Measurements from ENCODE around the gene ALS2. TPM values are rescaled to one million over a fixed set of nuclear protein-coding genes. Genes with fewer than 3 reads are reported as not detected.
"Not testable (repeated sequence)": the region's sequence is repeated elsewhere in the genome, so short reads cannot be mapped to it uniquely, and the experiment has no call there.

The ALS2 gene
- total RNA-seq, 1 experiment from 2014 or later, result 39.2 TPM

DNA sequence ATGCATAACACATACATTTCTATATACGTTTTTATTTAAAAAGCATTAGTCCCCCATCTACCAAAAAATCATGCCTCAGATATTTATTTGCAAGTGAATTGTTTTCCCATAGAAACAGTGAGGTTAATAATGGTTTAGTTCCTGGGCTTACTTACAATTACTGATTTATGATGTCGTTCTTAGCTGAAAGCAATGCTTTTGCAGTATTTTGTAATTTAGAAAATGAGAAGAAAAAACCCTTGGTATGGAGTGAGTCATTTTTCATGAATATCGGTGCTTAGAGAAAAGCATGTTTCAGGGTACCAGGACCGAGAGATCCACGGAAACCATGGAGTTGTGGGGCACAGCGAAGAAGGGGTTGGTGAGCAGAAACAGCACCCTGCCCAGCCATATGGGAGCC lies 13.6 kb upstream of the ALS2 start:
- no peak for DNase-seq (ENCODE audit: low spot score)

- DNase-seq (ENCODE audit: low spot score), result no peak
Measured at GRCh38 chr2:201793631-201794030, 12.9 kb upstream of the ALS2 start.

DNA sequence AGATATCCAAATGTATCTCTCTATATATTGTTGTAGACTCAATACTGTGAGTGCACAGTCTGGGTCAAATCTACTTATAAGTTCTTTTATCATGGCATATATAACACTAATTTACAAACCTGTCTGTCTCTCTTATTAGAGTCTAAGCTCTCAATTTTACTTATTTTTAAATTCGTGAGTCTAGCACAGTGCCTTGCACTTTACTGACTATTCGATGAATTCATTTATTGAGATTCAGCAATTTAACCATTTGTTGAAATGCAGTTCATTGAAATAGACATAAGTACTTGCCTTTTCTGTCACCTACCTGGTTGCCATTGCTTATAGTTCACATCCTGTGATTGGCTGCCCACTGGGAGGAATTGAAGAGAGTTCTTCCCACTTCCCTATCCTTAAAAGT lies 10.3 kb upstream of the ALS2 start:
- no peak for DNase-seq (ENCODE audit: low spot score)

GRCh38 chr2:201790291-201790690 lies 9.6 kb upstream of the ALS2 start:
- no peak for DNase-seq (ENCODE audit: low spot score)

DNA sequence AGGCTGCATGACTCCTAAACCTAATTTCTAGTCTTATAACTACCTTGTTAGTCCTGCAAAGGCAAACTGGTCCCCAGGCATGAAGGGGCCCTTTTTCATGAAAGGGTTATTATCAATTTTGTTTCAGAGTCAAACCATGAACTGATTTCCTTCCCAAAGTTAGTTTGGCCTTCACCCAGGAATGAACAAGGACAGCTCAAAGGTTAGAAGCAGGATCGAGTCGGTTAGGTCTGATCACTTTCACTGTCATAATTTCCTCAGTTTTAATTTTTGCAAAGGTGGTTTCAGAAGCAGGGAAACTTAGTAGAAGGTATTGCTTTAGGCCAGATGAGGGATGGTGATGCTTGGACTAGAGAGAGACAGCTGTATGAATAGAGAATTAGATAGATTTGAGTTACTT lies 8.7 kb upstream of the ALS2 start:
- no peak for DNase-seq (ENCODE audit: low spot score)

- DNase-seq (ENCODE audit: low spot score), result no peak
Measured at GRCh38 chr2:201788371-201788770, 7.6 kb upstream of the ALS2 start.

DNA sequence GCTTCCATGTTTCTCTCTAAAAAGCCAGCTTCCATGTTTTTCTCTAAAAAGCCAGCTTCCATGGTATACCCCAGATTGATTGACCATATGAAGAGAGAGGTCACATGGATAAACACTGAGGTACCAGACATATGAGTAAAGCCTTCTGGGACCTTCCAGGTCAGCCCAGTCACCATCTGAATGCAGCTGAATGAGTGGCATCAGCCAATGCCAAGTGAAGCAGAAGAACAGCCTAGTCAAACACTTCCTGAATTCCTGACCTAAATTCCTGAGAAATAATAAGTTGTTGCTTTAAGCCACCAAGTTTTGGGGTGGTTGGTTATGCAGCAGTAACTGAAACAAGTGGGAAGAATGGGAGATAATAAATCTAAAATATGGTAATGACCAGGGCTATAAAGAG lies 5.7 kb upstream of the ALS2 start:
- no peak for DNase-seq (ENCODE audit: low spot score)

DNA sequence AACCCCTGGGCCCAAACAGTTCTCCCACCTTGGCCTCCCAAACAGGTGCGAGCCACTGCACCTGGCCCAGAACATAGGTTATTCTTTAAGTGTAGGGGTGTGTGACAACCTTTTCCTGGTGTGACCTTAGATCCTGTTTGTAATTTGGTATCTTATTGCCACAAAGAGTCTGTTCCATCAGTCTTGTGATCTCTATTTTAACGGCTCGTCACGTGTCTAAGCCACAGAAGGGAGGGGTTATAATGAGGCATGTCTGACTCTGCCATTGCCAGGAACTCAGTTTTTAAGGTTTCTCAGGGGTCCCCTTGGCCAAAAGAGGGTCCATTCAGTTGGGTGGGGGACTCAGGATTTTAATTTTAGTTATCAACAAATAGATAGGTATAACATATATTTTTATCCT lies 4.4 kb upstream of the ALS2 start:
- no peak for DNase-seq (ENCODE audit: low spot score)

- DNase-seq (ENCODE audit: low spot score), result no peak
Measured at GRCh38 chr2:201784563-201784962, 3.8 kb upstream of the ALS2 start.

- no peak for DNase-seq (ENCODE audit: low spot score)
Measured at GRCh38 chr2:201781557-201782051, 871 bp upstream of the ALS2 start.

- DNase-seq (ENCODE audit: low spot score), result peak; percentile 19
Measured at GRCh38 chr2:201779901-201780673, 646 bp downstream of the ALS2 start.

- DNase-seq (ENCODE audit: low spot score), result no peak
Measured at GRCh38 chr2:201777869-201778268, 2.9 kb downstream of the ALS2 start.

- DNase-seq (ENCODE audit: low spot score), result no peak
Measured at GRCh38 chr2:201777043-201777442, 3.7 kb downstream of the ALS2 start.

DNA sequence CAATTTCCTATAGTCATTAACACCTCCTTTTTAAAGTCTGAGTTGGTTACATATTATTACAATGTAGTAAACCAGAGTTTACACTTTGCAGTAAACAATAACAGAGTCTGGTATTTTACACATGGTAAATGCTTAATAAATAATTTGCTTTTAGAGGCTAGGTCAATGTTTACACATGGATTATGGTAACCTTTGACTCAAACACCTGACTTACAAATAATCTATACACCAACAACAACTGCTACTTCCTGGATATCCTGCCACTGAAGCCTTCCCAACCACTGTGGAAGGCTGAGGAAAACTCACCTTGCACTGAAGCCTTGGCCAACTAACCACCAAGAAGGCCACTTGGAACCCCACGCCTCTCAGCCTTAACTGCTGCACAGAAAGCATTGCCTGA lies 5.4 kb downstream of the ALS2 start:
- no peak for DNase-seq (ENCODE audit: low spot score)

DNA sequence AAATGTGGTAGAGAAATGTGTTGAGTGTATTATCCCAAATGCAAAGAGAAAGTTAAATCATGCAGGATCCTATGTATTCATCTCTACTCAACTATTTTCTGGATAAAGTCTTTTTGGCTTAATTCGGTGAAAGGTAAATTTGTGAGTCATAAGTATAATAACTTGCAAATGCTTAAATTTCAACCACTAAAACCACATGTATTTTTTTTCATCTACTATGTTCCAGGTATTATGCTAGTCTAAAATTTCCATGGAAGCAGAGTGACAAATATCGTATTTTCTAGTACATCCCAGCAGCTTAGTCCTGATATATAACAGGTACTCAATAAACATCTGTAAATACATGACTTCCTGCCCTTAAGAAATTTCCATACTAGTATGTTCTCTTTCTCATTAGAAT lies 6.2 kb downstream of the ALS2 start:
- no peak for DNase-seq (ENCODE audit: low spot score)

- DNase-seq (ENCODE audit: low spot score), result no peak
Measured at GRCh38 chr2:201773990-201774389, 6.7 kb downstream of the ALS2 start.

DNA sequence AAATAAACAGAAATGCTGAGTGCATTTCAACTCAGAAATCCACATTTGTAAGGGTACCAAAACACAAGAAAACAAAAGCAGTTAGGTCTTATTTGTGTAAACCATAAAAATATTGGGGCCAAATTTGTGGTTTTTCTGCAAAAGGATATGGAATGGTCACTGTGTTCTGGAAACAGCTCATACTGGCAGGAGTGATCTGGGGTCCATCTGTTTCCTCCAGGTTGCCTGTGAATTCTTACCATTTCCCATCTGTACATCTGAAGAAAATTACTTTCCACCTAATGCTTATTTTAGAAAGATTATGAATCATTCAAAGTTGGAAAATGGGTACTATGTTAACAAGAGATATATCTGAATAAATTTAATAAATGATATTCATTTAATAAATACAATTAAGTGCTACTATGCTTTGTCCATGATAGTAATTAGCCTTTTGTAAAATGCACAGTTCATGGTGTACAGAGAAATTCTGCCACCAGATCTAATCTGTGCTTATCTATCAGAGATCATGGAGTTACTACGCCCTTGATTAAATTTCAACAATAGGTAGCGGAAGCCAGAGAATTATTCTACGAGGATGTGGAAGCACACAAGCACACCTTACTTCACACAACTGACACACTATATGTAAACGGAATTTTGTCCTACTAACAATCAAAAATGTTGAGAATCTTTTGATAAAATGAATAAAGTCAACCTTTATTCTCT lies 10.9 kb downstream of the ALS2 start:
- no peak for DNase-seq (ENCODE audit: low spot score)

GRCh38 chr2:201768918-201769317 lies 11.8 kb downstream of the ALS2 start:
- DNase-seq (ENCODE audit: low spot score), result peak; percentile 15

DNA sequence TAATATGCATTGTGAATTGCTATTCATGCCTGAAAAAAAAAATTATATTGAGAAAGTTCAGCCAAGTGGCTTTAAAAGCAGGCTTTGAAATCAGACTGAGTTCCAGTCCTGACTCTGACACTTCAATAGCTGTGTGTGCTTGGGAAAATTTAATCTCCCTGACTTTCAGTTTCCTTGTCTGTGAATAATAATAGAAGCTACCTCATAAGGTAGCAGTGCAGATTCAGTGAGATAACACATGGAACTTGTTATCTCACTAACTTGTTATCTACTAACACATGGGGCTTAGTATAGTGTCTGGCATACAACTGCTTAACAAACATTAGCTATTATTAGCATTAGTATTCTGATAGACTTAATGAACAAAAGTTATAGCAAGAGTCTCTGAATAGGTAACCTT lies 14.9 kb downstream of the ALS2 start:
- DNase-seq (ENCODE audit: low spot score), result no peak

DNA sequence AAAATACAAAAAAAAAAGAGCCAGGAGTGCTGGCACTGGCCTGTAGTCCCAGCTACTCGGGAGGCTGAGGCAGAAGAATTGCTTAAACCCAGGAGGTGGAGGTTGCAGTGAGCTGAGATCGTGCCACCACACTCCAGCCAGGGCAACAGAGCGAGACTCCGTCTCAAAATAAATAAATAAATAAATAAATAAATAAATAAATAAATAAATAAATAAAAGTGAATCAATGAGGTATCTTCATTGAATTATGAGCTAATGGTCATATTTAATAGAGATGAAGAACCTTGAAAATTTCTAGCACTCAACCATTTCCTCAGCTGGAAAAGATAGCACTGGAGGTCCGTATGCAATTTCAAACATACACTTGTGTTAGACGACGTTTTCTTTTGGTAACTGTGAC lies 16.3 kb downstream of the ALS2 start:
- DNase-seq (ENCODE audit: low spot score), result not testable (repeated sequence)

GRCh38 chr2:201761101-201761500 lies 19.6 kb downstream of the ALS2 start:
- DNase-seq (ENCODE audit: low spot score), result no peak

GRCh38 chr2:201759567-201759966 lies 21.2 kb downstream of the ALS2 start:
- no peak for DNase-seq (ENCODE audit: low spot score)

DNA sequence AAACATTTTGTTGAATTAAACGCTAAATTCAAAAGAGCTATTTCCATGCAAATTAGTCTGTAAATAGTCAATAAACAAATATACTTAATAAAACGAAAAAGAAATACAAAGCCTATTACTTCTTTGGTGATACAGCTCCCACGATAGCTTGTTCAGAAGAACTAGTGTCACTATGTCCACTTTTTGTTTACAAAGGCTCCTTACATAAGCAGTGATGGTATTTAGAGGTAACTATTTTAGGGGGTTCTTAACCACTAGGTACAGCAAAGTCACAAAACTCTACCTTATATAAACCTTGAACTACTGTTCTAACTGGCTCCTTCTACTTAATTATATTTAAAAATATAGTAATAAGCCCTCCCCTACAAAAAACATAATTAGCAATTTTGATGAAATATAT lies 21.9 kb downstream of the ALS2 start:
- DNase-seq (ENCODE audit: low spot score), result no peak
